Astrocyte of the hippocampus (primary cell): ENCODE data around the gene KCNE4.
A peak's percentile ranks its signal among the peaks of the same experiment; 100 is the strongest.

Experiments used
- DNase-seq: peaks from one replicate; pipeline ENCODE4 v3.0.0; 2011; ENCODE audit warnings: low read depth, low spot score

The KCNE4 gene

GRCh38 chr2:223051693-223052289 lies at the start of gene KCNE4:
TSS of gene KCNE4 (plus strand) at chr2:223052190. CDS start at chr2:223052831, 641 bp downstream.
- DNase-seq, result no peak

GRCh38 chr2:223003191-223003590 lies 48.8 kb upstream of the KCNE4 start:
- no peak for DNase-seq

GRCh38 chr2:223005496-223005895 lies 46.5 kb upstream of the KCNE4 start:
- no peak for DNase-seq

- DNase-seq, result peak; percentile 32
Measured at GRCh38 chr2:223007531-223007930, 44.5 kb upstream of the KCNE4 start.

- peak; percentile 16 for DNase-seq
Measured at GRCh38 chr2:223008162-223008561, 43.8 kb upstream of the KCNE4 start.

GRCh38 chr2:223008956-223009355 lies 43.0 kb upstream of the KCNE4 start:
- DNase-seq, result no peak

- peak; percentile 35 for DNase-seq
Measured at GRCh38 chr2:223010641-223011040, 41.3 kb upstream of the KCNE4 start.

- DNase-seq, result no peak
Measured at GRCh38 chr2:223012291-223012690, 39.7 kb upstream of the KCNE4 start.

GRCh38 chr2:223019390-223019930 lies 32.5 kb upstream of the KCNE4 start:
- no peak for DNase-seq

GRCh38 chr2:223019987-223020717 lies 31.8 kb upstream of the KCNE4 start:
- DNase-seq, result no peak

GRCh38 chr2:223020971-223021675 lies 30.9 kb upstream of the KCNE4 start:
- DNase-seq, result no peak

- DNase-seq, result peak; percentile 21
Measured at GRCh38 chr2:223026357-223027110, 25.5 kb upstream of the KCNE4 start.

GRCh38 chr2:223027442-223027841 lies 24.5 kb upstream of the KCNE4 start:
- DNase-seq, result peak; percentile 88

GRCh38 chr2:223029287-223029686 lies 22.7 kb upstream of the KCNE4 start:
- DNase-seq, result no peak

- peak; percentile 30 for DNase-seq
Measured at GRCh38 chr2:223032187-223033142, 19.5 kb upstream of the KCNE4 start.

- no peak for DNase-seq
Measured at GRCh38 chr2:223034221-223034975, 17.6 kb upstream of the KCNE4 start.

- DNase-seq, result no peak
Measured at GRCh38 chr2:223036790-223037444, 15.1 kb upstream of the KCNE4 start.

GRCh38 chr2:223037445-223037800 lies 14.6 kb upstream of the KCNE4 start:
- DNase-seq, result no peak

- DNase-seq, result no peak
Measured at GRCh38 chr2:223039618-223040017, 12.4 kb upstream of the KCNE4 start.
